ENCODE data around the gene FPGS. TPM values are rescaled to one million over a fixed set of nuclear protein-coding genes. Genes with fewer than 3 reads are reported as not detected.
A peak's percentile ranks its signal among the peaks of the same experiment; 100 is the strongest.

Gene FPGS
- total and polyA plus RNA-seq, 9 donors = 18.9 to 209 (median 154) TPM

- Histone ChIP-seq H3K4me1 (ENCODE audit: insufficient read depth) (peaks cover 7% of the 10 kb centered on the region), H3K4me3 (peak overlapping the region; percentile 50), H3K36me3 (no peaks in the 10 kb centered on the region), H3K27me3 (no peaks in the 10 kb centered on the region), H3K27ac (peak overlapping the region in 1 of 2 donors; percentile 26), H3K9me3 (no peaks in the 10 kb centered on the region)
- intact Hi-C loops (cut with DNase I) = no loop called here
- 2 to 5% (median 2%) methylated on average over 17 to 19 of the region's 19 CpGs for WGBS, 3 donors
- TF ChIP-seq POLR2A (IDR thresholded peaks at IDR 0.05) = no peak
- no peak for TF ChIP-seq EP300 (IDR thresholded peaks at IDR 0.05)
- no peak for TF ChIP-seq CTCF (IDR thresholded peaks at IDR 0.05)
- DNase-seq = no peak
Observed at GRCh38 chr9:127771570-127772189, 31.0 kb upstream of the FPGS start.

- 93 to 94% (median 93%) methylated on average over 5 of the region's 5 CpGs for whole genome bisulfite sequencing, 3 donors
- TF ChIP-seq CTCF (IDR thresholded peaks at IDR 0.05) (no peak), POLR2A (IDR thresholded peaks at IDR 0.05) (no peak), EP300 (IDR thresholded peaks at IDR 0.05) (no peak)
- peaks cover 7% of the 10 kb centered on the region for H3K4me1 ChIP-seq (ENCODE audit: insufficient read depth)
Observed at GRCh38 chr9:127772603-127773002, 30.1 kb upstream of the FPGS start.

GRCh38 chr9:127773272-127773671 lies 29.4 kb upstream of the FPGS start:
- no peak for DNase-seq
- no peaks in the 10 kb centered on the region for H3K9me3 ChIP-seq
- H3K4me3 ChIP-seq = no peak overlapping the region
- 92 to 95% (median 92%) methylated on average over 3 of the region's 3 CpGs for WGBS, 3 donors
- H3K4me1 ChIP-seq (ENCODE audit: insufficient read depth) = peaks cover 7% of the 10 kb centered on the region
- H3K27ac ChIP-seq = no peak overlapping the region
- intact Hi-C loops (cut with DNase I) = no loop called here
- TF ChIP-seq POLR2A (IDR thresholded peaks at IDR 0.05) (no peak), CTCF (IDR thresholded peaks at IDR 0.05) (no peak), EP300 (IDR thresholded peaks at IDR 0.05) (no peak)
- no peaks in the 10 kb centered on the region for H3K36me3 ChIP-seq
- no peaks in the 10 kb centered on the region for H3K27me3 ChIP-seq

More at GRCh38 chr9:127772603-127773002, 30.1 kb upstream of the FPGS start:
- intact Hi-C loops (cut with DNase I) = no loop called here
- Histone ChIP-seq H3K36me3 (no peaks in the 10 kb centered on the region), H3K27ac (no peak overlapping the region), H3K27me3 (no peaks in the 10 kb centered on the region), H3K4me3 (no peak overlapping the region), H3K9me3 (no peaks in the 10 kb centered on the region)
- no peak for DNase-seq

GRCh38 chr9:127773981-127774380 lies 28.7 kb upstream of the FPGS start:
- TF ChIP-seq CTCF (IDR thresholded peaks at IDR 0.05) (no peak), POLR2A (IDR thresholded peaks at IDR 0.05) (no peak), EP300 (IDR thresholded peaks at IDR 0.05) (no peak)
- H3K27me3 ChIP-seq = no peaks in the 10 kb centered on the region
- no peaks in the 10 kb centered on the region for H3K36me3 ChIP-seq
- H3K9me3 ChIP-seq = no peaks in the 10 kb centered on the region
- intact Hi-C loops (cut with DNase I) = no loop called here
- WGBS, 3 donors = 90 to 96% (median 93%) methylated on average over 10 of the region's 10 CpGs
- peaks cover 7% of the 10 kb centered on the region for H3K4me1 ChIP-seq (ENCODE audit: insufficient read depth)
- DNase-seq = no peak
- H3K27ac ChIP-seq = no peak overlapping the region
- H3K4me3 ChIP-seq = no peak overlapping the region

All from ovary (tissue), 9 donors.